ENCODE measurements around the gene AKAP17A. TPM values are rescaled to one million over a fixed set of nuclear protein-coding genes. Genes with fewer than 3 reads are reported as not detected.
A peak's percentile ranks its signal among the peaks of the same experiment; 100 is the strongest.

Gene AKAP17A
- total and polyA plus RNA-seq, 9 of the 15 experiments (the other 6 are each of a cell fraction or from before 2014, with no cell fraction given): 1.2 to 29.5 (median 8.2) TPM

GRCh38 chrX:1558761-1559468 lies 32.5 kb upstream of the AKAP17A start:
- H3K9me1 ChIP-seq (ENCODE audit: control insufficient read depth, insufficient read depth, low read length): no peaks in the 10 kb centered on the region
- H3K4me1 ChIP-seq (replicated peaks in 1 of 2; ENCODE audit: control insufficient read depth in 2 of 2, insufficient read depth in 2 of 2, low read length in 2 of 2): no peaks in the 10 kb centered on the region
- intact Hi-C loops (cut with micrococcal nuclease): no loop called here
- no peak for FAIRE-seq
- H3K9ac ChIP-seq (ENCODE audit: insufficient read depth in 1 of 2, low read depth in 2 of 2, low read length in 2 of 2): no peak overlapping the region
- TF ChIP-seq TRIM24 (IDR thresholded peaks at IDR 0.05) (no peak), ZBTB9 (CRISPR knock-in tag; IDR thresholded peaks at IDR 0.05) (no peak)
- no peaks in the 10 kb centered on the region for H4K20me1 ChIP-seq (replicated peaks; ENCODE audit: control insufficient read depth, insufficient read depth, low read length)
- no peak overlapping the region for H3K27ac ChIP-seq (ENCODE audit: extremely low read depth, low read depth, low read length)
- no TSS peak for BruUV-seq (replicated peaks)
- no peak overlapping the region for H3K4me2 ChIP-seq (ENCODE audit: insufficient read depth, low read length)
- WGBS (ENCODE audit: insufficient coverage, low coverage, missing lambda C conversion rate): 48% methylated on average over 10 of the region's 13 CpGs
- H2AFZ ChIP-seq (ENCODE audit: low read depth, low read length): no peak overlapping the region
- no peaks in the 10 kb centered on the region for H3K36me3 ChIP-seq (ENCODE audit: control insufficient read depth, insufficient read depth, low read length)
- CTCF ChIA-PET (ENCODE audit: low intra/inter-chr PET ratio): no interaction called here
- H3K4me3 ChIP-seq: no peak overlapping the region
- H3K27me3 ChIP-seq (ENCODE audit: control insufficient read depth in 2 of 2, insufficient read depth in 2 of 2, low read length in 2 of 2): peaks cover 0 to 16% of the 10 kb centered on the region in 2 experiments; a peak in 2 of 5 replicates
- no peak for DNase-seq (ENCODE audit: extremely low read depth in 1 of 4, low spot score in 3 of 4)
- POLR2A ChIA-PET: no interaction called here
- ATAC-seq: no peak
- H3K9me3 ChIP-seq (replicated peaks; ENCODE audit: control insufficient read depth, insufficient read depth, low read depth, low read length): no peaks in the 10 kb centered on the region
- no peaks in the 10 kb centered on the region for H3K79me2 ChIP-seq (ENCODE audit: control insufficient read depth, insufficient read depth, low read length)
- in situ Hi-C loops (cut with MboI): no loop called here

GRCh38 chrX:1561164-1561563 lies 30.2 kb upstream of the AKAP17A start:
- in situ Hi-C loops (cut with MboI) (no loop called here), intact Hi-C loops (cut with micrococcal nuclease) (no loop called here)
- no peak overlapping the region for H3K9ac ChIP-seq (ENCODE audit: insufficient read depth in 1 of 2, low read depth in 2 of 2, low read length in 2 of 2)
- ATAC-seq: no peak
- CTCF ChIA-PET (ENCODE audit: low intra/inter-chr PET ratio): no interaction called here
- no peaks in the 10 kb centered on the region for H3K9me1 ChIP-seq (ENCODE audit: control insufficient read depth, insufficient read depth, low read length)
- H3K4me2 ChIP-seq (ENCODE audit: insufficient read depth, low read length): no peak overlapping the region
- no peaks in the 10 kb centered on the region for H3K36me3 ChIP-seq (ENCODE audit: control insufficient read depth, insufficient read depth, low read length)
- TF ChIP-seq HDAC1 (IDR thresholded peaks at IDR 0.05) (no peak), ZNF512 (tag; IDR thresholded peaks at IDR 0.05) (peak; percentile 88)
- FAIRE-seq: no peak
- no TSS peak for BruUV-seq (replicated peaks)
- no peak for DNase-seq (ENCODE audit: extremely low read depth in 1 of 4, low spot score in 3 of 4)
- no peak overlapping the region for H2AFZ ChIP-seq (ENCODE audit: low read depth, low read length)
- no peaks in the 10 kb centered on the region for H3K4me1 ChIP-seq (replicated peaks in 1 of 2; ENCODE audit: control insufficient read depth in 2 of 2, insufficient read depth in 2 of 2, low read length in 2 of 2)
- H3K27ac ChIP-seq (ENCODE audit: extremely low read depth, low read depth, low read length): no peak overlapping the region
- H4K20me1 ChIP-seq (replicated peaks; ENCODE audit: control insufficient read depth, insufficient read depth, low read length): no peaks in the 10 kb centered on the region
- H3K4me3 ChIP-seq: no peak overlapping the region
- H3K79me2 ChIP-seq (ENCODE audit: control insufficient read depth, insufficient read depth, low read length): no peaks in the 10 kb centered on the region
- H3K9me3 ChIP-seq (replicated peaks; ENCODE audit: control insufficient read depth, insufficient read depth, low read depth, low read length): no peaks in the 10 kb centered on the region
- WGBS (ENCODE audit: insufficient coverage, low coverage, missing lambda C conversion rate): 5% methylated on average over 2 of the region's 2 CpGs
- peaks cover 0 to 6% of the 10 kb centered on the region in 2 experiments; a peak in 1 of 5 replicates for H3K27me3 ChIP-seq (ENCODE audit: control insufficient read depth in 2 of 2, insufficient read depth in 2 of 2, low read length in 2 of 2)
- POLR2A ChIA-PET: no interaction called here
